Activated B cell treated with CpG ODN at 0.5 μM for 24 hours (primary cell): ENCODE results near the gene ERVMER34-1. TPM values are rescaled to one million over a fixed set of nuclear protein-coding genes. Genes with fewer than 3 reads are reported as not detected.

Experiments used
- ATAC-seq: fragments of 200-7000 bp; cut with Tn5 transposase; one replicate; pipeline ENCODE4 v1.10.0; 2021; ENCODE audit warnings: low read depth, mild to moderate bottlenecking, moderate library complexity
- CTCF ChIA-PET: fragments of 350-600 bp; sonication (Branson Sonifier 250); formaldehyde crosslinking; loops from one replicate; lab custom pipeline; 2021; ENCODE audit warnings: antibody characterized with exemption; lab: Charles Lee
- POLR2A ChIA-PET: fragments of 350-600 bp; sonication (Branson Sonifier 250); formaldehyde crosslinking; loops from one replicate; lab custom pipeline; 2021; ENCODE audit warnings: antibody characterized with exemption; lab: Charles Lee
- DNase-seq: peaks from one replicate; pipeline ENCODE4 v3.0.0; 2022
- H3K27ac Mint-ChIP-seq: one replicate; pipeline ENCODE4 v1.8.0; 2020; ENCODE audit warnings: mixed read lengths
- H3K27me3 Mint-ChIP-seq: one replicate; pipeline ENCODE4 v1.8.0; 2021; ENCODE audit warnings: mixed read lengths
- H3K36me3 Mint-ChIP-seq: one replicate; pipeline ENCODE4 v1.8.0; 2021; ENCODE audit warnings: low read depth, mixed read lengths
- H3K4me1 Mint-ChIP-seq: one replicate; pipeline ENCODE4 v1.8.0; 2021; ENCODE audit warnings: mixed read lengths
- H3K4me3 Mint-ChIP-seq: one replicate; pipeline ENCODE4 v1.8.0; 2020; ENCODE audit warnings: mild to moderate bottlenecking, mixed read lengths
- H3K9me3 Mint-ChIP-seq: one replicate; pipeline ENCODE4 v1.8.0; 2020; ENCODE audit warnings: mixed read lengths
- CTCF ChIP-seq: fragments of 200-600 bp; IDR thresholded peaks from one replicate; pipeline ENCODE4 v1.8.0; 2022; ENCODE audit warnings: antibody characterized with exemption, mild to moderate bottlenecking
- intact Hi-C: fragments of 100-400 bp; cut with micrococcal nuclease; formaldehyde crosslinking; loops from one replicate; pipeline ENCODE4 v1.15.1; 2024
- total RNA-seq: library from RNA; stranded (reverse); gene quantifications from 2 replicates; pipeline ENCODE4 v1.2.3, GENCODE V29; 2022

Gene ERVMER34-1
- total RNA-seq, 1 donor from 2014 or later, result not detected

DNA sequence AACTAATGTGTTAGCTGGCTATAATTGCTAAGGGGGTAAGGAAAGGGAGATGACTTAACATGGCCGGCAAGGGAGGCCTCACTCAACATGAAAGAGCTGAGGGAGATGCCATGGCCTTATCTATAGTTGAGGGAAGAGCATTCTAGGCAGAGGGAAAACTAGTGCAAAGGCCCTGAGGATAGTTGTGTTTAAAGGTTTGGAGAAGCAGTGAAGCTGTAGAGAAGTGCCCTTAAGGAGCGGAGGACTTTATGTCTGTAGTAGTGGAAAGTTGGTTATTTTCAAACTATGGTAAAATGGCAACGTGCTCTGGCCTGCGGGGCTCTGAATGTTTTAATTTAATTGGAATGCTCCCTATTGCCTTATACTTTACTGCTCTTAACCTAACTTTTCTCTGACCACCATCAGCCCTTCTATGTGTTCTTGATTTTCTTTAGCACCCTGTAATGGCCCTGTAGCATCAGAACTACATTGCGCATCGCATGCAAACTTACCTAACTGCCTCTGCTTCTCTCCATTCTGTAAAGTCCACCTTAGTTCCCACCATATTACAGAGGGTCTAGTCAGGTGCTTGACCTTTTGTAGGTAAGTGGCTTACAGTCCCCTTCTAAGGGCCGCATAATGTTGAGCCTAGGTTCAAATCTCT is 35.8 kb downstream of the ERVMER34-1 start:
- Mint-ChIP-seq H3K4me3 (peak overlapping the region; percentile 49), H3K9me3 (no peaks in the 10 kb centered on the region), H3K4me1 (peaks cover 54% of the 10 kb centered on the region), H3K36me3 (peaks cover 61% of the 10 kb centered on the region), H3K27me3 (no peaks in the 10 kb centered on the region), H3K27ac (peak overlapping the region; percentile 71)
- TF ChIP-seq CTCF, result no peak
- ChIA-PET CTCF (no interaction called here), POLR2A (interaction anchor here (0.7 kb wide), 1 partner anchor 15 kb away, joined by 3 read pairs; no protein-coding TSS in a partner anchor)
- DNase-seq (no peak), ATAC-seq (no peak)
- intact Hi-C loops, result no loop called here

DNA sequence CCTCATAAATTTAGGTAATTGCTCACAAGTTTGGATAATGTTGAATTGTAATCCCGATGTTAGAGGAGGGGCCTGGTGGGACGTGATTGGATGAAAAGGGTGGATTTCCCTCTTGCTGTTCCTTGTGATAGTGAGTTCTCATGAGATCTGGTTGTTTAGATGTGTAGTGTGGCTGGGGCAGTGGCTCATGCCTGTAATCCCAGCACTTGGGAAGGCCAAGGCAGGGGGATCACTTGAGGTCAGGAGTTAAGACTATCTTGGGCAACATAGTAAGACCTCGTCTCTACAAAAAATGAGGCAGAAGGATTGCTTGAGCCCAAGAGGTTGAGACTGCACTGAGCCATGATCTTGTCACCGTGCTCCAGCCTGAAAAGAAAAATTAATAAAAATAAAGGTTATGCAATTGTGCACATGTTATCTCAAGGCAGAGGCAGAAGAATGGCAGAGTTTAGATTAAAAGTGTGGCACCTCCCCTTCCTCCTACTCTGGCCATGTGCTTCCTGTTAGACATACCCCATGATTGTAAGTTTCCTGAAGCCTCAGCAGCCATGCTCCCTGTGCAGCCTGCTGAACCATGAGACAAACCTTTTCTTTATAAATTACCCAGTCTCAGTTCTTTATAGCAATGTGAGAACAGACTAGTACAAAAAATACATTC is 36.5 kb downstream of the ERVMER34-1 start:
- H3K27me3 Mint-ChIP-seq, result no peaks in the 10 kb centered on the region
- peaks cover 57% of the 10 kb centered on the region for H3K36me3 Mint-ChIP-seq
- peak overlapping the region; percentile 92 for H3K4me3 Mint-ChIP-seq
- POLR2A ChIA-PET, result interaction anchor here (0.7 to 3.7 kb wide), 2 partner anchors 8 to 14 kb away, joined by 3 to 130 read pairs; no protein-coding TSS in a partner anchor
- H3K9me3 Mint-ChIP-seq, result no peaks in the 10 kb centered on the region
- DNase-seq, result no peak
- intact Hi-C loops, result no loop called here
- CTCF ChIA-PET, result no interaction called here
- no peak for TF ChIP-seq CTCF
- peaks cover 54% of the 10 kb centered on the region for H3K4me1 Mint-ChIP-seq
- ATAC-seq, result no peak
- no peak overlapping the region for H3K27ac Mint-ChIP-seq

GRCh38 chr4:52713456-52713937 is 37.7 kb downstream of the ERVMER34-1 start:
- Mint-ChIP-seq H3K36me3 (peaks cover 52% of the 10 kb centered on the region), H3K4me3 (peak overlapping the region; percentile 92), H3K4me1 (peaks cover 64% of the 10 kb centered on the region), H3K9me3 (no peaks in the 10 kb centered on the region), H3K27ac (peak overlapping the region; percentile 95), H3K27me3 (no peaks in the 10 kb centered on the region)
- CTCF ChIA-PET, result interaction anchor here (2.3 kb wide), 1 partner anchor 9 kb away, joined by 7 read pairs; no protein-coding TSS in a partner anchor
- ATAC-seq, result no peak
- no peak for TF ChIP-seq CTCF
- POLR2A ChIA-PET, result interaction anchor here (0.6 to 3.7 kb wide), 7 partner anchors 9 to 676 kb away, joined by 3 to 130 read pairs (median 5); partner anchors contain the start of genes SGCB and USP46
- DNase-seq, result no peak
- intact Hi-C loops, result loop anchor here (2.0 kb wide), 3 partner anchors 663 to 1351 kb away; partner anchors contain the start of genes CHIC2, DCUN1D4 and SPATA18

DNA sequence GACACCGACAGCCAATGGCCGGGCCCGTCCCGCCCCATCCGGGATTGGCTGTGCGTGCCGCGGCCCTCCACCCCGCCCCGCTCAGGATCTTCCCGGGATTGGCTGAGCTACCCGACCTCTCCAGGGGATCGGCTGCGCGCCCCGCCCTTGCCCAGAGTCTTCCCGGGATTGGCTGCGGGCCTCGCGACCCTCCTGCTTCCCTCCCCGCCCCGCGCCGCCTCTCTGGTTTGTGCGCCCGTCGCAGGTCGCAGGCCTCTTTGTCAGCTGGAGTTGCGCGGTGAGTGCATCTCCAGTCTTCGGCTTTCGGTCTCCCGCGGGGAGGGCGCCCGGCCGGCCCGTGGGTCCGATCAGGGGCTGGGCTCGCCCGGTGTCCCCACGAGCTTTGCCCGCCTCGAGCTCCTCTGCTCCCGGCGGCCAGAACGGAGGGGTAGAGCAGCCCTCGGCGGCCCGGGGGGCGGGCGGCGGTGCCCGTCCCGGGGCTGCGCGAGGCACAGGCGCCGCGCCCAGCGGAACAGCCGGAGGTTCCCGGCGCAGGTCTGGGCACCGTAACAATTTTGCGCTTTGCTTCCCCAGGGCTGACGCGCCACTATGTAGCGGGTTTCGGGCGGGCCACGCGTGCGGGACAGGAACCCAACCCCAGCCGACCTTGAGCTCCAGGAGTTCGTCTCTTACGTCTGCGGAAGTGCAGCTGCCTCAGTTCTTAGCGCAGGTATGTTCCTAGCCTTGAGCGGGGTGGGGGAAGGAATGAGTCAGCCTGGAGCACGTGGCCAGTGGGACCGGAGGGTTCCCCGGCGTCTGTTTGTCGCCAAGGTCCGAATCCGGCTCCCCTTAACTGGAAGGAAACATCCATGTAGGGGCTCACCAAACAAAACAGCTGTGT is 38.7 kb downstream of the ERVMER34-1 start:
- Mint-ChIP-seq H3K4me3 (peak overlapping the region; percentile 92), H3K9me3 (no peaks in the 10 kb centered on the region), H3K27ac (peak overlapping the region; percentile 95), H3K36me3 (peaks cover 46% of the 10 kb centered on the region), H3K27me3 (no peaks in the 10 kb centered on the region), H3K4me1 (peaks cover 64% of the 10 kb centered on the region)
- POLR2A ChIA-PET, result interaction anchor here (0.6 to 3.7 kb wide), 22 partner anchors 9 to 1036 kb away, joined by 3 to 130 read pairs (median 5); partner anchors contain the start of genes DCUN1D4, ERVMER34-1, SGCB and USP46
- intact Hi-C loops, result loop anchor here (1.0 to 2.0 kb wide), 8 partner anchors 10 to 1352 kb away; partner anchors contain the start of genes CHIC2, DCUN1D4, RASL11B and SPATA18
- peak; percentile 92 for DNase-seq
- no peak for TF ChIP-seq CTCF
- CTCF ChIA-PET, result interaction anchor here (0.6 to 2.3 kb wide), 3 partner anchors 10 to 125 kb away, joined by 3 to 7 read pairs (median 3); no protein-coding TSS in a partner anchor
- peak; percentile 94 for ATAC-seq
